UCSD-AML1 (cell line): Measurements from ENCODE around the gene DDX52.
"Not testable (repeated sequence)": the region's sequence is repeated elsewhere in the genome, so short reads cannot be mapped to it uniquely, and the experiment has no call there.

Experiments used
- DNase-seq: peaks from one replicate; lab custom pipeline; 2025; ENCODE audit not compliant: unreplicated experiment; lab: John Stamatoyannopoulos, UW

Gene DDX52, protein sequence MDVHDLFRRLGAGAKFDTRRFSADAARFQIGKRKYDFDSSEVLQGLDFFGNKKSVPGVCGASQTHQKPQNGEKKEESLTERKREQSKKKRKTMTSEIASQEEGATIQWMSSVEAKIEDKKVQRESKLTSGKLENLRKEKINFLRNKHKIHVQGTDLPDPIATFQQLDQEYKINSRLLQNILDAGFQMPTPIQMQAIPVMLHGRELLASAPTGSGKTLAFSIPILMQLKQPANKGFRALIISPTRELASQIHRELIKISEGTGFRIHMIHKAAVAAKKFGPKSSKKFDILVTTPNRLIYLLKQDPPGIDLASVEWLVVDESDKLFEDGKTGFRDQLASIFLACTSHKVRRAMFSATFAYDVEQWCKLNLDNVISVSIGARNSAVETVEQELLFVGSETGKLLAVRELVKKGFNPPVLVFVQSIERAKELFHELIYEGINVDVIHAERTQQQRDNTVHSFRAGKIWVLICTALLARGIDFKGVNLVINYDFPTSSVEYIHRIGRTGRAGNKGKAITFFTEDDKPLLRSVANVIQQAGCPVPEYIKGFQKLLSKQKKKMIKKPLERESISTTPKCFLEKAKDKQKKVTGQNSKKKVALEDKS

DNA sequence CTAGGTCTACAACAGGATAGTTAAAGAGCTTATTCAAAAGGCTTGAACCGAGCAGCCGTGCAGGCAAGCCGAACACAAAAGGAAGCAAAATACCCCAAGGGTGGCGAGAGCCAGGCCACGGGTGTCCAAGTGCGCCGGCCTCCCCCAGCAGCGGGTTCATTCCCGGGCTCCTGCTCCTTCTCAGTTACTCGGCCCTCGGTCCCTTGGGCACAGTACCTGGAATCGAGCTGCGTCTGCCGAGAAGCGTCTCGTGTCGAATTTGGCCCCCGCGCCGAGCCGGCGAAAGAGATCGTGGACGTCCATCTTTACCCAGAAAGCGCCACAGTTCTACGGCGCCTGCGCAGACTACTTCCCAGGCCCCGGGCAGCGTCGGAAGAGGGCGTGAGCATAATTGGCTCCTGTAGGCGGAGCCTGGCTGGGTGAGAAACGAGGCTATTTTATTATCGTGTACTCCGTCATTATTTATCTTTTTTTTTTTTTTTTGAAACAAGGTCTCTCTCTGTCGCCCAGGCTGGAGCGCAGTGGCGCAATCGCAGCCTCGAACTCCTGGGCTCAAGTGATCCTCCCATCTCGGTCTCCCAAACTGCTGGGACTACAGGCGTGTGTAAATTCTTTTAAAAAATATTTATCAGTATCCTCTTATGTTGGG lies at the start of gene DDX52:
DDX52 (minus strand) TSS at position 329 of the 649 bp plus-strand sequence; CDS start at position 303, 26 bp downstream.
- peak; percentile 89 for DNase-seq

DNA sequence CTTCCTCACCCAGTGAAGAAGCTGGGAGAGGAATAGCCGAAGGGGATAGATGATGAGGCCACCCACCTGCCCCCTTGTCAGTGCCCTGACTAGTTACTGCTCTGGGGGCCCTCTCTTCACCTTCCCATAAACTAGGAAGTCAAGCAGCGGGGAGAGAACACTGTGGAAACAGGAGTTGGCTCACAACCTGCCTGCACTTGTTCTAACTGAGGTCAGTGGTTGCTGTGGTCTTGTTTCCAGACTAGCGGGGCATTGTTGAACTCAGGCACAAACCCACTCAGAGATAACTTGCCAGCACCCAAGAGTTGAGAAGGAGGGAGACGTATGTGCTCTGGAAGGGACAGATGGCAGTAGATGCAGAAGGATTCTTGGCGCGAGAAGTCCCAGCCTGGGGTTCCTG lies 48.6 kb upstream of the DDX52 start:
- DNase-seq, result no peak

DNA sequence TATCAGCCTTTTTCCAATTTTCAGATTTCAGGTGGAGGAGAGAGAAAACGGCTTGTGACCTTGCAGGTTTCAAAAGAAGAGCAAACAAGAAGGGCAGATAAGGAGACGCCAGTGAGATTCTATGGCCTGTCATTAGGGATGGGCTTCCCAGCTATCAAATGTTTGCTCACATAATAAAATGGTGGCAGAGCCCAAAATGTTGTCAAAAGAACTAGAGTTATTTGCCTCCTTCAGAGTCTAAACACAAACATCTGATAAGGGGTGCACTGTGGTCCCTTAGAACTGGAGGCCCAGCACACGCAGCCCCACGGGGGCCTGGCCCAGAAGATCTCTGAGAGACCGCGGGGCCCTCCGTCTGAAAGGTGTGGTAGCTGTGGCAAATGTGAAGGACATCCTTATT lies 46.1 kb upstream of the DDX52 start:
- DNase-seq, result no peak

DNA sequence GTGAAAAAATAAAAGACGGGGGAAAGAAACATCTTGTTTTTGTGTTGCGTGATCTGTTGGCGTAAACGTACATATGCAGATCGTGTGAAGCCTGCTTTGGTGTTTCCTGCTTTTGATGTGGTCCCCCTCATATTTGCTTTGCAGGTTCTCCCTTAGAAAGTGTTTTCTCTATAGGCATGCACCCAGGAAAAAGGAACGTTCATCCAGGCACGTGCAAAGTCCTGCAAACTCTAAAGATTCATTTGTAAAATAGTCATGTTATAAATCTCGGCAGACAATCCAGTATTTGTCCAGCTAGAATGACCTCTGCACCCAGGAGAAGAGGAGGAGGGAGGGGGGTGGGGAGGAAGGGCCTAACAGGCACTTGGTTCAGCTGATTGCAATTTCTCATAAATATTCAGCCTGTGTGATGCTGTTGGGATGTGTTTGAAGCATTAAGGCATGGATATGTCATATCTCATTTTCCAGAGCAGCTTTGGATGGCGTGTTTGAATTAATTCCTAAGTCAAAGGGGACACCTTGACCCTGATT lies 40.3 kb upstream of the DDX52 start:
- no peak for DNase-seq

DNA sequence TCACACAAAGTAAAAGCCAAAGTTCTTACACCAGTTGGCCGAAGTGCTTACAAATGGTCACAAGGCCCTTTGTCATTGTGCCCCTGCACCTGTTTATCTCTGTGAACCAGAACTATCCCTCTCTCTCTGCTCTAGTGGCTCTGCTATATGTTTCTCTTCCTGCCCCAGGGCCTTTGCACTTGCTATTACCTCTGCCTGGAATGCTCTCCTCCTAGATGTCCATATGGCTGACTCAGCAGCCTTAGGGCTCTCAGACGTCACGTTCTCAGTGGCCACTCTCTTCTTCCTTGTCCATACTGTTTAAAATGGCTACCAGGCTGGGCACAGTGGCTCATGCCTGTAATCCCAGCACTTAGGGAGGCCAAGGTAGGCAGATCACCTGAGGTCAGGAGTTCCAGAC lies 38.8 kb upstream of the DDX52 start:
- no peak for DNase-seq

DNA sequence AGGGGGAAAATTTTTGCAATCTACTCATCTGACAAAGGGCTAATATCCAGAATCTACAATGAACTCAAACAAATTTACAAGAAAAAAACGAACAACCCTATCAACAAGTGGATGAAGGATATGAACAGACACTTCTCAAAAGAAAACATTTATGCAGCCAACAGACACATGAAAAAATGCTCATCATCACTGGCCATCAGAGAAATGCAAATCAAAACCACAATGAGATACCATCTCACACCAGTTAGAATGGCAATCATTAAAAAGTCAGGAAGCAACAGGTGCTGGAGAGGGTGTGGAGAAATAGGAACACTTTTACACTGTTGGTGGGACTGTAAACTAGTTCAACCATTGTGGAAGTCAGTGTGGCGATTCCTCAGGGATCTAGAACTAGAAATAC lies 36.7 kb upstream of the DDX52 start:
- not testable (repeated sequence) for DNase-seq

DNA sequence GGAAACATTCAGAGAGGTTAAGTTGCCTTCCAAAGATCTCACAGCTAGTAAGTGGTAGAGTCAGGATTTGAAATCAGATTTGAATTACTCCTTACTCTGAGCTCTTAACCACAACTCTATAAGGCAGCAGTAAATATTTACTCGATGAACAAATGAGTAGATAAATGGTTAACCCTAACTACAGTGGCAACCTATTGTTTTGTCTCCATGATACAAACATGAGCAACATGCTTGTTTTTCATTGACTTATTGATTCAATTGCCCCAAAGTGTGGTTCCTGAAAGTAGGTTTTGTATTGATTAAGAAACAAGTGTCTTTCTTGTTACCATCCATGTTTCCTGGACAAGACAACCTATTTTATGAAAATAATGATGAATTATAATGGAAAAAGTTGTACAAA lies 34.8 kb upstream of the DDX52 start:
- DNase-seq, result no peak

DNA sequence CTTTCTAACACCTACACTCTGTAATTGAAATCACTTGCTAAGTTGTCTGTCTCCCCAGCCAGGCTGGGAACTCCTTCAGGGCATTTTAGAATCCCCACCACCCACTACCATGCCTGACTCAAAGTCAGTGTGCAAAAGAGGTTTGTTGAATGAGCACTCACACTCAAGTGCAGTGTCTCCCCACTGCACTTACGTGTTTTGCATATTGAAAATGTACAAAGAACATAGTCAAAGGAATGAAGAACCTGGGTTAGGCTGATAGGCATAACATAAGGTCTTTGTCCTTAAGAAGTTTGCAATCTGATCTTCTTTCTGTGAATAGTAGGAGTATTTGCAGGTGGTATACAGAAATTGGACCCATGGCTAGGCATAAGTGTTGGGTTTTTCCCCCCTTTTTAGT lies 33.8 kb upstream of the DDX52 start:
- DNase-seq, result no peak

DNA sequence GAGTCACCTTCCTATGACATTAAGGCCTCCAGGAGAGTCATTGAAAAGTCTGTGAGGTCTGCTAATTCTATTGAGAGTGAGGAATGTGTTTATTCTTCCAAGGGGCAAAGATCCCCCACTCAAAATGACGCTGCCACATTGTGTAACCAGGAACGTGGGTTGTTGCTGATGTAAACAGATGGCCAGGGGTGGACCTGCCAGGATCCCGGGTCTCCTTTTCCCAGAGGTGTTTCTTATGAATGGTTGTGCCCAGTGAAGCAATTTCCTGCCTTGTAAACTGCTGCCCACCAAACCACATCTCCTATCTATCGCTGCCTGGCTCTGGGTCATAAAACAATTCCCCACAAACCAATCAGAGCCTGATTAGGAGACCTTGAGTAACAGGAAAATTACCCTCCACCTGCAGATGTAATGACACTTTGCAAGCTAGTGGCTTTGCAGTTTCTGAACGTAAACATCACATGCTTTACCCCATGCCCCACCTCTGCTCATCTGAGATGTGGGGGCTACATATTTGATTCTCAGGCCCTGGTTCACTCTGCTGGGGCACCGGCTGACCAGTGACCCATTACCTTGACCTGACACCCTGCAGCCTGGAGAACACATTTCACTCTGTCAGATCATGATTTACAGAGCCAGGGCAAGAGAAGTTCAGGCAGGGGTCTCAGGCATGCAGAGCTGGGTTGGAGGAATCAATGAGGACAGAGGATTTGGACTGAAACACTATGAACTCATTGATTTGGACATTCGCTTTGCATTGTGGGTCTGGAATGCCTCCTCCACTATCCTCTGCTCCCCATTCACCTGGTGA lies 33.1 kb upstream of the DDX52 start:
- no peak for DNase-seq

DNA sequence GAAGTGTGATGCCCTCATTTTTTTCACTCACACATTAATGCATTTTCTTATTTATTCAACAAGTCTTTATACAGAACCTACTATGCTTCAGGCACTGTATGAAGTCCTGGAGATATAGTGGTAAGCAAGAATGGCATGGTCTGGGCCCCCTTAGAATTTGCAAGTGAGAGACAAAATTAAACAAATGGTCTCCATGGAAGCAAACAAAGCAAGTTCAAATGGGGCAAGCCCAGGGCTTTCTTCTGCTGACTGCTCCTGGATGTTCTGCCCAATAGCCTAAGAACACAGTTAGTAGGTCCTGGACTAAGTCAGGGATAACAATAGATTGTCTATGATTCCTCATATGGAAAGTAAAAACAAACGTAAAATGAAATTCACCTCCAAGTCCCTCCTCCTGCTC lies 31.3 kb upstream of the DDX52 start:
- no peak for DNase-seq

DNA sequence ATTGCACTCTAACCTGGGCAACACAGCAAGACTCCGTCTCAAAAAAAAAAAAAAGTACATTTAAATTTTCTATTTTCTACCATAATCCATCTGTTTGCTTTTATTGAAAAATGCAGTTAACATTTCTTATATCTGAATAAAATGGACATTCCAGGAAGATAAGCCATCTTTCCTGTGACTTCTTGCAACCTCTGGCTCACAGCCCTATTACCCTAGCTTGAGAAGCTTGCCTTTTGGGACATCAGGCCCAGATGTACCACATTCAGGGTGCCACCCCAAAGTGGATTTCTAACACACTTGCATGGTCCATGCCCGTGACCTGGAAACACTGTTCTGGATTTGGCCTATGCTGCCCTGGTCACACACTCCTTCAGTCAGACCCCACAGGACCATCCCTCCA lies 30.1 kb upstream of the DDX52 start:
- no peak for DNase-seq

DNA sequence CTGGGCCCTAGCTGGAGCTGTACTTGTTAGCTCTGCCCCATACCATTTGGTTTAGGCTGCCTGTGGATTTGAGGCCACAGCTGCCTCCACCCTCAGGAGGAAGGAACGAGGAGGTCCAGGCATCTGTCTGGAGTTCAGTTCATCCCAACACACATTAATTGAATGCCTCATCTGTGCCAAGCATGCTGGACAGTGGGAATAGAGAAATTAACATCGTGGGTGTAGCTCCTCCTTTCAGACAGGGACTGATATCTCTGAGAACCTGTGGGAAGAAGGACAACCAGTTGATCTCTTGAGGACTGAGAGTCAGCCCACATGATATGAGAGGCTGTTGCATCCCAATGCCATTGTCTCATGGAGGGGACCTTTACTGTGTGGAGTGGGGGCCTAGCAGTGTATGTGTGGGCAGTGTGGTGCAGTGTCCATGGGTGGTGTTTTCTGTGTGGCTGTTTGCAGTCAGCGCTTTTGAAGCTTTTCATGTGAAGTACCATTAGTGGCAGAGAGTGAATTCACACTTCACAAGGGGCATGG lies 29.4 kb upstream of the DDX52 start:
- no peak for DNase-seq

DNA sequence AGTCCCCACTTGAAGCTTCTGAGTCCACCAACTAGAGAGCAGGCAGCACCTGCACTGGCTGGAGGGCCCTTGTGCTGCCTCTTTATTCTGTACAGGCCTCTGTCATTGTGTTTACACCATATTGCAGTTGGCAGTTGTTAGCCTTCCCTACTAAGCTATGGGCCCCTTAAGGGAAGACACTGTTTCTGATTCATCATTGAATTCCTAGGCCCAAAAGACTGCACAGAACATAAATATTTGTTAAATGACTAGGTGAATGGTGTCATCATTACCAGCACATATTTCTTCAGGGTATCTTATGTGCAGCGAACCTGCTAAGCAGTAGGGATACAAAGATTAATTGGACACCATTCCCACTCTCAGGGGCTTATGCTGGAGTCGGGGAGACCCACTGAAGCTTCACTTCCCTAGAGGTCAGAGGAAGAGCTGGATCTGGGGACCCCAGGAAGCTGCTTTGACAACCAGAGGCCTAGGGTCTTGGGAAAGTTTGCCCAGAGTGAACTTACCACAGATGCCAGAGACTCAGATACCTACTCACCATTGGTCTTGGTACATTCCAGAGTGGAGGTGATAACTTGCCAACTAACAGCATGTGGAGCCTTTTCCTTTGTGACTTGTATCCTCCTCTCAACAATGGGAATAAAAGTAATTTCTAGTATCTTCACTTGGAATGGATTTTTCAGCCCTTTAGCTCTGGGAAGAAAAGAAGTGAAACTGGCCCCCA lies 28.7 kb upstream of the DDX52 start:
- DNase-seq, result no peak

DNA sequence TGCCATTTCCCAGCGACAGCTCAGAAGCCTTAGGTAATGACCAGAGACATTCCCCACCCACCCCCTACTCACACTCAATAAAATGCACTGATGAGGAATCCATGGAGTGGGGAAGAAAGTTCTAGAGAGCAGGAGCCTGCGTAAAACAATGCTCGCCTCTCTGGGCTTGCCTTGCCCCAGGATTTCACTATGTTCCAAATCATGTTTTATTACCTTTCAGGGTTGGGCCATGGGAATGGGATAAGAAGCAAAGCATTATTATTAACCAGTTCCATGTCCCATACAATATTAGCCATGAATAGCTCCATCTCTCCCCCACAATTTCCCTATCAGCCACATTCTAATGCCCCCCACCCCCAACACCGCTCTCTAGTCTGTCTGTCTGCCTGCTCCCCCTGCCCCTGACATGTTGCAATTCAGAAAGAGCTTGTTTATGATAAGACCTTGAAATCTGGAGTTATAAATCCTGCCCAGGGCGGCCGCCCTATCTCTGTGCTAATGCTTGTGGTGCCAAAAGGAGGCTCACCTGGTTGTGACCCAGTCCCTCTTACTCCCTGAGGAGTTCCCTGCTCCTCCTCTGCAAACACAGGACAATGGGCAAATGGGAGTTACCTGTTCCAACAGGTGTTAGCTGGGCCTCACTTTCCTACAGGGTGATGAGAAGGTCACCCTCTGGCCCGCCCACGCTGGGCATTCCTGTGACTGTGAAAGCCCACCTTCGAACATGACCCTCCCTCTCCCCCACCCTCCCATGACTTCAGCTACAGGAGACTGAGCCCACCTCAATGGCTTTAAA lies 28.0 kb upstream of the DDX52 start:
- no peak for DNase-seq

DNA sequence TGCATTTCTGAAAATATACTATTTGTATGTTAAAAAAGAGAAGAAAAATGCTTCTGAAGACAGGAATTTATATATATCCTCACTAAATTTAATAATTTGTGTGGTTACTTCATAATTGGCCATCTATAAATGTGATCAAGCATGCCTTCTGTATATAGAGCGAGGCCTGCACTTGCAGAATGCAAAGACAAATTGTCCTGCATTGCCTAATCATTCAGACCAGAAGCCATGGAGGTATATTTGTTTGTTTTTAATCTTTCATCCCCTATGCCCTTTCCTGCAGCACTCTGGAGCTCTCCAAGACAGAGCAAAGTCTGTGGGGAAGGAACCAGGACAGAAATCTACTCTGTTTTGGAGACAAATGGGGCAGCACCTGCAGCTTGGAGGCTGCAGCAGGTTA lies 23.8 kb upstream of the DDX52 start:
- no peak for DNase-seq

DNA sequence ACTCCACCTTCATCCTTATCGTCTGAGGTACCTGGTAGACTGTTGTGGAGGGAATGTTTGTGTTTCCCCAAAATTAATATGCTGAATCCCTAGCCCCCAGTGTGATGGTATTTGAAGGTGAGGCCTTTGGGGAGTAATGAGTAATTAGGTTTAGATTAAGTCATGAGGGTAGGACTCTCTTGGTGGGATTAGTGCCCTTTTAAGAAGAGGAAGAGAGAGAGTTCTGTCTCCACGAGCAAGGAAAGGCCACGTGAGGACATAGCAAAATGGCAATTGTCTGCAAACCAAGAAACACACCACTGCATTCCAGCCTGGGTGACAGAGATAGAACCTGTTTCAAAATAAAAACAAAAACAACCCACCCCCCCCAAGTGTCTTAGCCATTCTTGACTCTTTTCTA lies 21.0 kb upstream of the DDX52 start:
- no peak for DNase-seq

DNA sequence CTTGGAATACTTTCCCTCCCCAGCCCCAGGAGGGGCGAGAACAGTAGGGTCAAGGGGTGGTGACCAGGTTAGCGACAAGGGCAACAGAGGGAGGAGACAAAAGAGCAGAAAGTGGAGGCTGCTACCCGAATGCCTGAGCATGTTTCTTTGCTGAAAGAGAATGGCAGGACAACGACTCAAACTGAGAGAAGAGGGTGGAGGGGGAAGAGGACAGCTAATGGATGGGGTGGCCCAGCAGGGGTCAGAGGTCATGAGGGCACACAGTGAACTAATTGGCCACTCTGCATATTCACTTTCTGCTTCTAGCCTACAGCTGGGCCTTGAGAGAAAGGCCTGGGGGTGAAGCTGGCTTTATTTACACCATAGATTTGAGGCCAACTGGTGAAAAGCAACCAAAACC lies 19.1 kb upstream of the DDX52 start:
- no peak for DNase-seq

DNA sequence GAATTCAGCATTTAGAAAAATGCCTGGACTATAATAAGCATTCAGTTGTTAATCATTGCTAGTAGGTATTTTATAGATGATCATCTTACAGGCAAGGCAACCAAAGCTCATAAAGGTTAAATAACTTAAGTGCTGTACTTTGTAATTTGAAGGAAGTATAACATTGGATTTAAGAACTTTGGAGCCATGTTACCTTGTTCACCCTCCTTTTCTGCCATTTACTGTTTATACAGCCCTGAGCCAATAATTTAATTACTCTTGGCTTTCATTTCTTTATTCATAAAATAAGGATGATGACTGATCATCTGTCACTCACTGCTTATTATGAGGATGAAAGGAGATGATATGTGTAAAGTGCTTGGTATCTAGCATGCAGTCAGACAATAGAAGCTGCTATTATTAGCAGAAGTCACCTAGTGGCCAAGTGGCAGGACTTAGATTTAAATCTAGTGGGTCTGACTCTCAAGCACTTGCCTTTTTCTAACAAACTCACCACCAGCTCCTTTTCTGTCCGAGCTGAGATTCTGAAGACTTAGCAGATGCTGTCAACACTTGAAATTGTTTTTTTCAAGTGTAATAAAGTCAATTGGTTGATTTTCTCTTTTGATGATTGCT lies 18.3 kb upstream of the DDX52 start:
- no peak for DNase-seq

DNA sequence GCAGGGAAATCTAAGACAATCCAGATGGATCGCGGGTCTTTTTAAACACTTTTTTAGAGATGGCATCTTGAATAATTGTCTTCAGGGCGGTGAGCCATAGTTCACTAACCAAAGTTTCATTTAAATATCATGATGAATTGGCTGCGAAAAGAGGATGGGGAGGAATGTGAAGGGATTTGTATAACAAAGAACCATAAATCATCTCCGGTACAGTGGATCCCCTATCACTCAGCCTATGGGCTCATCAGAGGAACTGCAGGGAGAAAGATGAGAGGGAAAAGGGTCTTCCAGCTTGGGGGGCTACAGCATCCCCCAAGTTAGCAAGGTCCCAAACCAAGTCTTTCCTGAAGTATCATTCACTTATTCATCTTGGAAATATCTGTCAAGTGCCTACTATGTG lies 16.7 kb upstream of the DDX52 start:
- no peak for DNase-seq
